Measurements from ENCODE around the gene MTG1. TPM values are rescaled to one million over a fixed set of nuclear protein-coding genes. Genes with fewer than 3 reads are reported as not detected.

The MTG1 gene
- total and polyA plus RNA-seq, 10 of the 15 experiments (the other 5 are each of a cell fraction or from before 2014, with no cell fraction given), result 6.2 to 104 (median 62.5) TPM

- FAIRE-seq (no peak), DNase-seq (ENCODE audit: low read depth, low spot score) (no peak), ATAC-seq (no peak)
- Histone ChIP-seq H3K27ac (ENCODE audit: control insufficient read depth, insufficient read depth) (no peak overlapping the region), H3K9me3 (replicated peaks; ENCODE audit: control insufficient read depth, insufficient read depth, low read length) (no peaks in the 10 kb centered on the region; the same call in 2 of the 3 replicates), H3K79me2 (ENCODE audit: control insufficient read depth, insufficient read depth, low read length) (no peaks in the 10 kb centered on the region), H3K36me3 (ENCODE audit: control insufficient read depth in 2 of 2, insufficient read depth in 2 of 2, low read length in 1 of 2) (no peaks in the 10 kb centered on the region), H4K20me1 (ENCODE audit: control insufficient read depth, insufficient read depth) (no peaks in the 10 kb centered on the region), H2AFZ (ENCODE audit: control insufficient read depth, low read depth, low read length) (no peak overlapping the region), H3K4me1 (ENCODE audit: control insufficient read depth, insufficient read depth, low read length) (no peaks in the 10 kb centered on the region), H3K27me3 (replicated peaks in 1 of 2; ENCODE audit: control insufficient read depth in 2 of 2, insufficient read depth in 2 of 2, low read length in 1 of 2) (no peaks in the 10 kb centered on the region), H3K9ac (ENCODE audit: control insufficient read depth, insufficient read depth, low read length) (no peak overlapping the region), H3K4me3 (no peak overlapping the region), H3K4me2 (ENCODE audit: control insufficient read depth, insufficient read depth) (no peak overlapping the region)
- intact Hi-C loops (cut with micrococcal nuclease; ENCODE audit: unreplicated experiment), result no loop called here
- ChIA-PET CTCF (no interaction called here), SMC1A (ENCODE audit: uncharacterized antibody, unreplicated experiment) (no interaction called here), POLR2A (no interaction called here), RAD21 (ENCODE audit: unreplicated experiment) (no interaction called here)
- BruUV-seq (replicated peaks), result no TSS peak
- WGBS (ENCODE audit: insufficient coverage, insufficient replicate concordance, low lambda C conversion rate, missing lambda C conversion rate), result 53% methylated on average over 14 of the region's 18 CpGs
- in situ Hi-C loops (cut with MboI), result no loop called here
- TF ChIP-seq ASH2L (IDR thresholded peaks at IDR 0.05; ENCODE audit: borderline replicate concordance, low read depth), result no peak
- no peak for TF ChIP-seq POLR2A (IDR thresholded peaks at IDR 0.05; ENCODE audit: low read depth, low read length)
- no peak for TF ChIP-seq TCF7 (IDR thresholded peaks at IDR 0.05; ENCODE audit: borderline replicate concordance)
- no peak for TF ChIP-seq ESRRA (IDR thresholded peaks at IDR 0.05; ENCODE audit: low read length)
- TF ChIP-seq SMAD1 (IDR thresholded peaks at IDR 0.05; ENCODE audit: low read depth, partially characterized antibody), result no peak
- TF ChIP-seq BHLHE40 (IDR thresholded peaks at IDR 0.05; ENCODE audit: borderline replicate concordance in 1 of 2, low read depth in 2 of 2, low read length in 1 of 2), result no peak
- TF ChIP-seq, protein P1, sequence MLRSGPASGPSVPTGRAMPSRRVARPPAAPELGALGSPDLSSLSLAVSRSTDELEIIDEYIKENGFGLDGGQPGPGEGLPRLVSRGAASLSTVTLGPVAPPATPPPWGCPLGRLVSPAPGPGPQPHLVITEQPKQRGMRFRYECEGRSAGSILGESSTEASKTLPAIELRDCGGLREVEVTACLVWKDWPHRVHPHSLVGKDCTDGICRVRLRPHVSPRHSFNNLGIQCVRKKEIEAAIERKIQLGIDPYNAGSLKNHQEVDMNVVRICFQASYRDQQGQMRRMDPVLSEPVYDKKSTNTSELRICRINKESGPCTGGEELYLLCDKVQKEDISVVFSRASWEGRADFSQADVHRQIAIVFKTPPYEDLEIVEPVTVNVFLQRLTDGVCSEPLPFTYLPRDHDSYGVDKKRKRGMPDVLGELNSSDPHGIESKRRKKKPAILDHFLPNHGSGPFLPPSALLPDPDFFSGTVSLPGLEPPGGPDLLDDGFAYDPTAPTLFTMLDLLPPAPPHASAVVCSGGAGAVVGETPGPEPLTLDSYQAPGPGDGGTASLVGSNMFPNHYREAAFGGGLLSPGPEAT (IDR thresholded peaks at IDR 0.05; ENCODE audit: low read depth), result no peak
- no peak for TF ChIP-seq POLR2AphosphoS5 (IDR thresholded peaks at IDR 0.05; ENCODE audit: low read length)
- TF ChIP-seq, protein P2, sequence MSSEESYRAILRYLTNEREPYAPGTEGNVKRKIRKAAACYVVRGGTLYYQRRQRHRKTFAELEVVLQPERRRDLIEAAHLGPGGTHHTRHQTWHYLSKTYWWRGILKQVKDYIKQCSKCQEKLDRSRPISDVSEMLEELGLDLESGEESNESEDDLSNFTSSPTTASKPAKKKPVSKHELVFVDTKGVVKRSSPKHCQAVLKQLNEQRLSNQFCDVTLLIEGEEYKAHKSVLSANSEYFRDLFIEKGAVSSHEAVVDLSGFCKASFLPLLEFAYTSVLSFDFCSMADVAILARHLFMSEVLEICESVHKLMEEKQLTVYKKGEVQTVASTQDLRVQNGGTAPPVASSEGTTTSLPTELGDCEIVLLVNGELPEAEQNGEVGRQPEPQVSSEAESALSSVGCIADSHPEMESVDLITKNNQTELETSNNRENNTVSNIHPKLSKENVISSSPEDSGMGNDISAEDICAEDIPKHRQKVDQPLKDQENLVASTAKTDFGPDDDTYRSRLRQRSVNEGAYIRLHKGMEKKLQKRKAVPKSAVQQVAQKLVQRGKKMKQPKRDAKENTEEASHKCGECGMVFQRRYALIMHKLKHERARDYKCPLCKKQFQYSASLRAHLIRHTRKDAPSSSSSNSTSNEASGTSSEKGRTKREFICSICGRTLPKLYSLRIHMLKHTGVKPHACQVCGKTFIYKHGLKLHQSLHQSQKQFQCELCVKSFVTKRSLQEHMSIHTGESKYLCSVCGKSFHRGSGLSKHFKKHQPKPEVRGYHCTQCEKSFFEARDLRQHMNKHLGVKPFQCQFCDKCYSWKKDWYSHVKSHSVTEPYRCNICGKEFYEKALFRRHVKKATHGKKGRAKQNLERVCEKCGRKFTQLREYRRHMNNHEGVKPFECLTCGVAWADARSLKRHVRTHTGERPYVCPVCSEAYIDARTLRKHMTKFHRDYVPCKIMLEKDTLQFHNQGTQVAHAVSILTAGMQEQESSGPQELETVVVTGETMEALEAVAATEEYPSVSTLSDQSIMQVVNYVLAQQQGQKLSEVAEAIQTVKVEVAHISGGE (CRISPR knock-in tag; IDR thresholded peaks at IDR 0.05), result no peak
- TF ChIP-seq, protein P3, sequence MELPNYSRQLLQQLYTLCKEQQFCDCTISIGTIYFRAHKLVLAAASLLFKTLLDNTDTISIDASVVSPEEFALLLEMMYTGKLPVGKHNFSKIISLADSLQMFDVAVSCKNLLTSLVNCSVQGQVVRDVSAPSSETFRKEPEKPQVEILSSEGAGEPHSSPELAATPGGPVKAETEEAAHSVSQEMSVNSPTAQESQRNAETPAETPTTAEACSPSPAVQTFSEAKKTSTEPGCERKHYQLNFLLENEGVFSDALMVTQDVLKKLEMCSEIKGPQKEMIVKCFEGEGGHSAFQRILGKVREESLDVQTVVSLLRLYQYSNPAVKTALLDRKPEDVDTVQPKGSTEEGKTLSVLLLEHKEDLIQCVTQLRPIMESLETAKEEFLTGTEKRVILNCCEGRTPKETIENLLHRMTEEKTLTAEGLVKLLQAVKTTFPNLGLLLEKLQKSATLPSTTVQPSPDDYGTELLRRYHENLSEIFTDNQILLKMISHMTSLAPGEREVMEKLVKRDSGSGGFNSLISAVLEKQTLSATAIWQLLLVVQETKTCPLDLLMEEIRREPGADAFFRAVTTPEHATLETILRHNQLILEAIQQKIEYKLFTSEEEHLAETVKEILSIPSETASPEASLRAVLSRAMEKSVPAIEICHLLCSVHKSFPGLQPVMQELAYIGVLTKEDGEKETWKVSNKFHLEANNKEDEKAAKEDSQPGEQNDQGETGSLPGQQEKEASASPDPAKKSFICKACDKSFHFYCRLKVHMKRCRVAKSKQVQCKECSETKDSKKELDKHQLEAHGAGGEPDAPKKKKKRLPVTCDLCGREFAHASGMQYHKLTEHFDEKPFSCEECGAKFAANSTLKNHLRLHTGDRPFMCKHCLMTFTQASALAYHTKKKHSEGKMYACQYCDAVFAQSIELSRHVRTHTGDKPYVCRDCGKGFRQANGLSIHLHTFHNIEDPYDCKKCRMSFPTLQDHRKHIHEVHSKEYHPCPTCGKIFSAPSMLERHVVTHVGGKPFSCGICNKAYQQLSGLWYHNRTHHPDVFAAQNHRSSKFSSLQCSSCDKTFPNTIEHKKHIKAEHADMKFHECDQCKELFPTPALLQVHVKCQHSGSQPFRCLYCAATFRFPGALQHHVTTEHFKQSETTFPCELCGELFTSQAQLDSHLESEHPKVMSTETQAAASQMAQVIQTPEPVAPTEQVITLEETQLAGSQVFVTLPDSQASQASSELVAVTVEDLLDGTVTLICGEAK (IDR thresholded peaks at IDR 0.05; ENCODE audit: borderline replicate concordance), result no peak
- no peak for TF ChIP-seq POU2F2 (IDR thresholded peaks at IDR 0.05; ENCODE audit: borderline replicate concordance, low read depth, low read length)
- no peak for TF ChIP-seq MEF2B (IDR thresholded peaks at IDR 0.05; ENCODE audit: partially characterized antibody, poor library complexity, severe bottlenecking)
- TF ChIP-seq BRCA1 (IDR thresholded peaks at IDR 0.05; ENCODE audit: low read depth, low read length), result no peak
- no peak for TF ChIP-seq PML (IDR thresholded peaks at IDR 0.05; ENCODE audit: low read length)
- TF ChIP-seq MYC (IDR thresholded peaks at IDR 0.05; ENCODE audit: insufficient read depth, insufficient read length, insufficient replicate concordance, low read length, severe bottlenecking), result no peak
- TF ChIP-seq JUND (IDR thresholded peaks at IDR 0.05; ENCODE audit: low read depth, low read length), result no peak
Observed at GRCh38 chr10:133440633-133441285, 46.8 kb downstream of the MTG1 start.
